ENCODE results near the gene IGSF23. TPM values are rescaled to one million over a fixed set of nuclear protein-coding genes. Genes with fewer than 3 reads are reported as not detected.
"Not testable (repeated sequence)": the region's sequence is repeated elsewhere in the genome, so short reads cannot be mapped to it uniquely, and the experiment has no call there.

IGSF23 gene
- total RNA-seq, 1 donor: not detected

DNA sequence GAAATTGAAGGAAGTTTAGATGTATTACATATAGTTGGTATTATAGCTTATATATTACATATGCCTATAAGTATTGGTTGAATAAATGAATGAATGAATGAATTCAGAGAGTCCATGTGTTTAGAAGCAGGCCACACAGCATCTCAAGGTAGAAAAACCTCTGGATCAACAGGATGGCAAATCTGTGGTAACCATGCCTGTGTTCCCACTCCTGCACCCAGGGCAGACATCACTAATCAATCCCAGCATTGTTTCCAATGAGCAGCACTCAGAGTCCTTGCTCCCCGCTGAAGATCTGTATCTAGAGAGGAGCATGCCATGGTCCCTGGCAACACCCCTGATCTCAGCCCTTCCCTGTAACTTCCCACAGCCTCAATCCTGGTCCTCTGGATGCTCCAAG lies 58.9 kb downstream of the IGSF23 start:
- Histone ChIP-seq H3K9me3 (ENCODE audit: low read depth, low read length) (no peaks in the 10 kb centered on the region), H3K27me3 (ENCODE audit: insufficient read depth, low read length) (no peaks in the 10 kb centered on the region), H3K4me1 (ENCODE audit: insufficient read depth, low read length) (peaks cover 3% of the 10 kb centered on the region), H3K4me3 (ENCODE audit: low read length) (no peak overlapping the region)

GRCh38 chr19:44673510-44673909 lies 60.1 kb downstream of the IGSF23 start:
- peaks cover 7% of the 10 kb centered on the region for H3K4me1 ChIP-seq (ENCODE audit: insufficient read depth, low read length)
- no peaks in the 10 kb centered on the region for H3K27me3 ChIP-seq (ENCODE audit: insufficient read depth, low read length)
- no peak overlapping the region for H3K4me3 ChIP-seq (ENCODE audit: low read length)
- no peaks in the 10 kb centered on the region for H3K9me3 ChIP-seq (ENCODE audit: low read depth, low read length)

- H3K27me3 ChIP-seq (ENCODE audit: insufficient read depth, low read length): no peaks in the 10 kb centered on the region
- H3K4me3 ChIP-seq (ENCODE audit: low read length): no peak overlapping the region
- H3K9me3 ChIP-seq (ENCODE audit: low read depth, low read length): no peaks in the 10 kb centered on the region
- peaks cover 7% of the 10 kb centered on the region for H3K4me1 ChIP-seq (ENCODE audit: insufficient read depth, low read length)
These were observed 62.2 kb downstream of the IGSF23 start for GRCh38 chr19:44675521-44675920.

GRCh38 chr19:44677019-44677811 lies 63.9 kb downstream of the IGSF23 start:
- no peaks in the 10 kb centered on the region for H3K9me3 ChIP-seq (ENCODE audit: low read depth, low read length)
- peaks cover 7% of the 10 kb centered on the region for H3K4me1 ChIP-seq (ENCODE audit: insufficient read depth, low read length)
- H3K4me3 ChIP-seq (ENCODE audit: low read length): no peak overlapping the region
- no peaks in the 10 kb centered on the region for H3K27me3 ChIP-seq (ENCODE audit: insufficient read depth, low read length)

- H3K4me1 ChIP-seq (ENCODE audit: insufficient read depth, low read length): peaks cover 33% of the 10 kb centered on the region
These were observed 67.2 kb downstream of the IGSF23 start for GRCh38 chr19:44680536-44680935.

DNA sequence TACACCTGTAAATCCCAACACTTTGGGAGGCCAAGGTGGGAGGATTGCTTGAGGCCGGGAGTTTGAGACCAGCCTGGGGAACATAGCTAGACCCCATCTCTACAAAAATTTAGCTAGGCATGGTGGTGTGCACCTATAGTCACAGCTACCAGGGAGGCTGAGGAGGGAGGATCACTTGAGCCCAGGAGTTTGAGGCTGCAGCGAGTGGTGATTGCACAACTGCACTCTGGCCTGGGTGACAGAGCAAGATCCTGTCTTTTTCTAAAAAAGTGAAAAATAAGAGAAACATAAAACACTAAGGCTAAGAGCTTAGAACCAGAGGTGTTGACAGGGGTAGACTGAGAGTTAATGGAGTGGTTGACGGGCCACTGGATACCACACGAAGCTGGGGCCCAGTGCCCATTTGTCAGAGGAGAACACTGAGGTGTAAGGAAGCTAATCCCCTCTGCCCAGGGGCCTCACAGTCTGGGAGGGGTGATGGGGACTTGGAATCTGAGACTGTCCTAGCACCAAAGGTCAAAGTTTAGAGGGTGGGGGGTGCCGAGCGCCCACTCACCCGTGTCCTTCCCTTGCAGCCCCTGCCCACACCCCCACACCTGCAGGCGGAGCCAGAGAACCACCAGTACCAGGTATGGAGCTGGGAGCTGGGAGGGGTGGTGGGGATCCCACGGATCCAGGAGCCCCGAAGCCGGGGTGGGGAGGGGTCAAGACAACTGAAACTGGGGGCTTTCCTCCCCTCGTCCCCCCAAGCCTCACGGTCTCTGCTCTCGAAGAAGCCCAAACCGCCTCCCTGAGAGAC lies 68.8 kb downstream of the IGSF23 start:
- no peaks in the 10 kb centered on the region for H3K9me3 ChIP-seq (ENCODE audit: low read depth, low read length)

More at GRCh38 chr19:44680536-44680935, 67.2 kb downstream of the IGSF23 start:
- Histone ChIP-seq H3K27me3 (ENCODE audit: insufficient read depth, low read length) (no peaks in the 10 kb centered on the region), H3K4me3 (ENCODE audit: low read length) (no peak overlapping the region), H3K9me3 (ENCODE audit: low read depth, low read length) (no peaks in the 10 kb centered on the region)

GRCh38 chr19:44682807-44683206 lies 69.4 kb downstream of the IGSF23 start:
- Histone ChIP-seq H3K27me3 (ENCODE audit: insufficient read depth, low read length) (no peaks in the 10 kb centered on the region), H3K4me3 (ENCODE audit: low read length) (no peak overlapping the region), H3K9me3 (ENCODE audit: low read depth, low read length) (no peaks in the 10 kb centered on the region), H3K4me1 (ENCODE audit: insufficient read depth, low read length) (peaks cover 49% of the 10 kb centered on the region)

More for the DNA sequence above, 68.8 kb downstream of the IGSF23 start:
- no peaks in the 10 kb centered on the region for H3K27me3 ChIP-seq (ENCODE audit: insufficient read depth, low read length)
- H3K4me1 ChIP-seq (ENCODE audit: insufficient read depth, low read length): peaks cover 47% of the 10 kb centered on the region
- no peak overlapping the region for H3K4me3 ChIP-seq (ENCODE audit: low read length)

GRCh38 chr19:44683434-44684210 lies 70.3 kb downstream of the IGSF23 start:
- Histone ChIP-seq H3K27me3 (ENCODE audit: insufficient read depth, low read length) (no peaks in the 10 kb centered on the region), H3K4me1 (ENCODE audit: insufficient read depth, low read length) (peaks cover 57% of the 10 kb centered on the region), H3K4me3 (ENCODE audit: low read length) (no peak overlapping the region), H3K9me3 (ENCODE audit: low read depth, low read length) (no peaks in the 10 kb centered on the region)

DNA sequence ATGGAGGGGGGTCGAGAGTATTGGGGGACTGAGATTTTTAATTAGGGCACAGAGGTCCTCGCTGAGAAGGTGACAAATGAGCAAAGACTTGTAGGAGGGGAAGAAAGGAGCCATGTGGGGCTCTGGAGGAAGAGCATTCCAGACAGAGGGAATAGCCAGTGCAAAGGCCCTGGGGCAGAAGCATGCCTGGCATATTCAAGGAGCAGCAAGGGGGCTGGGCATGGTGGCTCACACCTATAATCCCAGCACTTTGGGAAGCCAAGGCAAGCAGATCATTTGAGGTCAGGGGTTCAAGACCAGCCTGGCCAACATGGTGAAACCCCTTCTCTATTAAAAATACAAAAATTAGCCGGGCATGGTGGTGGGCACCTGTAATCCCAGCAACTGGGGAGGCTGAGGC lies 71.0 kb downstream of the IGSF23 start:
- peaks cover 64% of the 10 kb centered on the region for H3K4me1 ChIP-seq (ENCODE audit: insufficient read depth, low read length)
- H3K27me3 ChIP-seq (ENCODE audit: insufficient read depth, low read length); H3K4me3 ChIP-seq (ENCODE audit: low read length); H3K9me3 ChIP-seq (ENCODE audit: low read depth, low read length): not testable (repeated sequence)

GRCh38 chr19:44684892-44685863 lies 71.8 kb downstream of the IGSF23 start:
- Histone ChIP-seq H3K9me3 (ENCODE audit: low read depth, low read length) (no peaks in the 10 kb centered on the region), H3K27me3 (ENCODE audit: insufficient read depth, low read length) (no peaks in the 10 kb centered on the region), H3K4me3 (ENCODE audit: low read length) (no peak overlapping the region), H3K4me1 (ENCODE audit: insufficient read depth, low read length) (peaks cover 65% of the 10 kb centered on the region)

DNA sequence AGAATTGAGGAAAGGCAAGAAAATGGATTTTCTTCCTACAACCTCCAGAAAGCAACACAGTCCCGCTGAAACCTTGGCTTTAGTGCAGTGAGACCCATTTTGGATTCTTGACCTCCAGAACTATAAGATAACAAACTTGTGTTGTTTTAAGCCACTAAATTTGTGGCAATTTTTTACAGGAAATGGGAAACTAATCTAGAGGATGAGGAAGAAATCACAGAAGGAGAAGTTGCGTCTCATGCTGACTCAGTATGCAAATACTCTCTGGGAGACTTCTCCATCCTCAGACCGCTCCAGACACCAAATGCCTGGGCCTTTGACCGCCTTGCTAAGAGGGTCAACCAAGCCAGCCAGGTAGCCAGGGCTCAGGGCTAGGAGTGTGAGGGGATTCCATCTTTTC lies 72.5 kb downstream of the IGSF23 start:
- H3K9me3 ChIP-seq (ENCODE audit: low read depth, low read length): no peaks in the 10 kb centered on the region
- no peaks in the 10 kb centered on the region for H3K27me3 ChIP-seq (ENCODE audit: insufficient read depth, low read length)
- no peak overlapping the region for H3K4me3 ChIP-seq (ENCODE audit: low read length)
- peaks cover 65% of the 10 kb centered on the region for H3K4me1 ChIP-seq (ENCODE audit: insufficient read depth, low read length)
